Cardiac muscle cell (in vitro differentiated cells and primary cell): ENCODE data around the gene BAZ1B. TPM values are rescaled to one million over a fixed set of nuclear protein-coding genes. Genes with fewer than 3 reads are reported as not detected.

Experiments
- DNase-seq, 2 donors: peaks; one replicate each; pipeline versions ENCODE4 v3.0.0 to v3.0.0-alpha.2; 2010 to 2017; ENCODE audit warnings: low read depth in 1 of 2, low spot score in 1 of 2
- H3K27ac ChIP-seq: fragments of 200-600 bp; sonication (generic); 2 replicates; pipeline ENCODE4 v1.5.1; 2016
- H3K27me3 ChIP-seq: fragments of 200-600 bp; sonication (generic); 2 replicates; pipeline ENCODE4 v1.6.0; 2016; ENCODE audit warnings: control low read depth
- H3K36me3 ChIP-seq: fragments of 200-600 bp; sonication (generic); 2 replicates; pipeline ENCODE4 v1.5.1; 2016; ENCODE audit warnings: control low read depth
- H3K4me1 ChIP-seq: fragments of 200-600 bp; sonication (generic); 2 replicates; pipeline ENCODE4 v1.8.1; 2017; ENCODE audit warnings: low read depth, mild to moderate bottlenecking, mixed run types
- H3K4me3 ChIP-seq: fragments of 200-600 bp; sonication (generic); 2 replicates; pipeline ENCODE4 v1.5.1; 2016; ENCODE audit warnings: mild to moderate bottlenecking
- H3K9me3 ChIP-seq: fragments of 200-600 bp; sonication (generic); 2 replicates; pipeline ENCODE4 v1.5.1; 2017; ENCODE audit warnings: low read depth, mild to moderate bottlenecking, control low read depth
- polyA plus RNA-seq: library from polyadenylated mRNA; unstranded; fragments of >200 nt; fragmentation: Nextera tagmentation; extraction: Ambion mirVana; gene quantifications from 2 replicates; pipeline ENCODE4 v1.2.1, GENCODE V29; 2016
- total RNA-seq: library from RNA; depleted of rRNA; stranded (reverse); fragments of >200 nt; gene quantifications from 2 replicates; pipeline ENCODE4 v1.2.3, GENCODE V29; 2016
- TF ChIP-seq, protein P1 (sequence below): IDR thresholded peaks from 2 replicates; pipeline ENCODE4 v1.5.1; 2012; ENCODE audit warnings: low read depth, mild to moderate bottlenecking, low read length

The BAZ1B gene
- total RNA-seq (35.1 and 42.5 TPM in 2 replicates), polyA plus RNA-seq (18.1 and 19.7 TPM in 2 replicates)

DNA sequence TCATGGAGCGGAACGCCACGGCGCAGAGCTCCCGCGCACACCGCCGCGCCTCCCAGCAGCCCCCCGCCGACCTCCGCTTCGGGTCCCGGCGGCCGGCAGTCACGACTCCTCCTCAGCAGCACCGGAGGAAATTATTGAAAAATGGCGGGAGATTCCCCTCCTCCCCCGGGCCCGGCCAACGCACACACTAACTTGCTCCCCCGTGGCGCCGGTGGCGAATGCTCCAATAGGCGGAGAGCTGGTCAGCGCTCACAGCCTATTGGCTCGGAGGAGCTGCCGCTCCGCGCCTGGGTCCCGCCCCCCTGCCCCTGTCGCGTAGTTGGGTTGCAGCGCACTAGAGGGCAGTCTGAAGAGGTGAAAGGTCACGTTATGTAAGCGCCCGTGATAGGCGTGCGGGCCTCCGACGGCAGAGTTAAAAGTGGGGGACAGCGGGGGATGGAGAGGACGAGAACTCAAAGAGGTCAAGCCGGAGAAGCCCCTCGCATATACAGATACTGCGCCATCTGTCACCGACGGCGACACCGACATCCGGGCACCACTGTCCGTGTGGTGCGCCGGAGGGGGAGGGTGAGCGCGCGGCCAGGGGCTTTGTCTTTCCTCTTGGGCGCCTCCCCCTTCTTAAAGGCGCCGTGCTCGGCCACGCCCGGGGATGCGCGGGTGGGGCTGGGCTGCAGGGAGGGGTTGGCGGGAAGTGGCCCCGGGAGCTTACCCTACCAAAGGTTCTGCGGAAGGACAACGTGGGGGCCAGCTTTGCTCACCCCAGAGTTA lies at the start of gene BAZ1B:
TSS of gene BAZ1B (minus strand) at position 189 of the 768 bp plus-strand sequence. CDS start 360 bp downstream, outside the sequence.
- Histone ChIP-seq H3K27ac (peak within 1 kb of the TSS; percentile 97), H3K4me1 (peaks cover 24% of the 10 kb centered on the region), H3K36me3 (peaks cover 2% of the 10 kb centered on the region), H3K9me3 (no peaks in the 10 kb centered on the region), H3K27me3 (no peaks in the 10 kb centered on the region), H3K4me3 (peak within 1 kb of the TSS; percentile 98)
- TF ChIP-seq, protein P1, sequence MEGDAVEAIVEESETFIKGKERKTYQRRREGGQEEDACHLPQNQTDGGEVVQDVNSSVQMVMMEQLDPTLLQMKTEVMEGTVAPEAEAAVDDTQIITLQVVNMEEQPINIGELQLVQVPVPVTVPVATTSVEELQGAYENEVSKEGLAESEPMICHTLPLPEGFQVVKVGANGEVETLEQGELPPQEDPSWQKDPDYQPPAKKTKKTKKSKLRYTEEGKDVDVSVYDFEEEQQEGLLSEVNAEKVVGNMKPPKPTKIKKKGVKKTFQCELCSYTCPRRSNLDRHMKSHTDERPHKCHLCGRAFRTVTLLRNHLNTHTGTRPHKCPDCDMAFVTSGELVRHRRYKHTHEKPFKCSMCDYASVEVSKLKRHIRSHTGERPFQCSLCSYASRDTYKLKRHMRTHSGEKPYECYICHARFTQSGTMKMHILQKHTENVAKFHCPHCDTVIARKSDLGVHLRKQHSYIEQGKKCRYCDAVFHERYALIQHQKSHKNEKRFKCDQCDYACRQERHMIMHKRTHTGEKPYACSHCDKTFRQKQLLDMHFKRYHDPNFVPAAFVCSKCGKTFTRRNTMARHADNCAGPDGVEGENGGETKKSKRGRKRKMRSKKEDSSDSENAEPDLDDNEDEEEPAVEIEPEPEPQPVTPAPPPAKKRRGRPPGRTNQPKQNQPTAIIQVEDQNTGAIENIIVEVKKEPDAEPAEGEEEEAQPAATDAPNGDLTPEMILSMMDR: no peak
- peak; percentile 98 to 100 for DNase-seq

DNA sequence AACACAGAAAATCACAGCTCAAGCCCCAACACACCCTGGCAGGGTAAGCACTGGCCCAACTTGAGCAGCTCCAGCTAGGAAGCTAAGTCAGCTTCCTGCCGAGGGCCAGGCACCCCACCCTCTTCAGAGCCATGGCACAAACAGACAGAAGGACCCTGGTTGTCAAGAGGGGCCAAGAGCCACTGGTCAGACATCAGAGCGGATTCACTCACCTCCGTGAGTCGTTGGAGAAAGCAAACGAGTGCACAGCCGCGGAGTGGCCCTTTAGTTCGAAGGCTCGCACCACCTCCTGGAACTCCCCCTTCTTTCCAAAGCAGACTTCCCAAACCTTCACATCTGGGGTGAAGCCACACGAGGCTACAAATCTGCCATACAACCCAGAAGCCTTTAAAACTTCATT lies 48.9 kb upstream of the BAZ1B start:
- Histone ChIP-seq H3K27me3 (no peaks in the 10 kb centered on the region), H3K36me3 (peaks cover 44% of the 10 kb centered on the region), H3K27ac (no peak overlapping the region), H3K4me3 (no peak overlapping the region), H3K4me1 (peaks cover 12% of the 10 kb centered on the region), H3K9me3 (no peaks in the 10 kb centered on the region)
- no peak for DNase-seq
- TF ChIP-seq, protein P1: no peak

DNA sequence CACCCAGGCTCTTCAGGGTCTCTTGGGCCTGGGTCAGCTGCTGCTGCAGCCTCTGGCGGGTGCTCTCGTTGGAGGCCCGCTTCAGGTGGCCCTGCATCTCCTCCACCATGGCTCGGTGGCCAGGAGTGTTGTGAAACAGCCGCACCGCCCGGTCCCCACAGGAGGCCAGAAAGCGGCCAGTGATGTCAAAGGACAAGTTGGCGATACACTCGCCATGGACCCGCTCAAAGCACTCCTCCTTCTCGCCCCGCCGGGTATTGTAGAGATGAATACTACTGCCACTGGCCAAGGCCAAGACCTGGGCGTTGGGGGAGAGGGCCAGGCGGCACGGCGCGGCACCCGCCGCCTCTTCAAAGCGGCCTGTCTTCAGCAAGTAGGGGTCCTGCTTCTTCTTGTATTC lies 48.4 kb upstream of the BAZ1B start:
- DNase-seq: no peak

GRCh38 chr7:73569042-73569608 lies 47.0 kb upstream of the BAZ1B start:
- H3K36me3 ChIP-seq: peaks cover 39% of the 10 kb centered on the region
- TF ChIP-seq, protein P1: no peak
- no peaks in the 10 kb centered on the region for H3K9me3 ChIP-seq
- no peaks in the 10 kb centered on the region for H3K27me3 ChIP-seq
- peaks cover 7% of the 10 kb centered on the region for H3K4me1 ChIP-seq
- H3K4me3 ChIP-seq: no peak overlapping the region
- peak overlapping the region; percentile 51 for H3K27ac ChIP-seq
- no peak for DNase-seq

More for the DNA sequence above, 48.4 kb upstream of the BAZ1B start:
- peaks cover 8% of the 10 kb centered on the region for H3K4me1 ChIP-seq
- TF ChIP-seq, protein P1: no peak
- H3K27me3 ChIP-seq: no peaks in the 10 kb centered on the region
- H3K4me3 ChIP-seq: no peak overlapping the region
- H3K27ac ChIP-seq: no peak overlapping the region
- peaks cover 44% of the 10 kb centered on the region for H3K36me3 ChIP-seq
- no peaks in the 10 kb centered on the region for H3K9me3 ChIP-seq

DNA sequence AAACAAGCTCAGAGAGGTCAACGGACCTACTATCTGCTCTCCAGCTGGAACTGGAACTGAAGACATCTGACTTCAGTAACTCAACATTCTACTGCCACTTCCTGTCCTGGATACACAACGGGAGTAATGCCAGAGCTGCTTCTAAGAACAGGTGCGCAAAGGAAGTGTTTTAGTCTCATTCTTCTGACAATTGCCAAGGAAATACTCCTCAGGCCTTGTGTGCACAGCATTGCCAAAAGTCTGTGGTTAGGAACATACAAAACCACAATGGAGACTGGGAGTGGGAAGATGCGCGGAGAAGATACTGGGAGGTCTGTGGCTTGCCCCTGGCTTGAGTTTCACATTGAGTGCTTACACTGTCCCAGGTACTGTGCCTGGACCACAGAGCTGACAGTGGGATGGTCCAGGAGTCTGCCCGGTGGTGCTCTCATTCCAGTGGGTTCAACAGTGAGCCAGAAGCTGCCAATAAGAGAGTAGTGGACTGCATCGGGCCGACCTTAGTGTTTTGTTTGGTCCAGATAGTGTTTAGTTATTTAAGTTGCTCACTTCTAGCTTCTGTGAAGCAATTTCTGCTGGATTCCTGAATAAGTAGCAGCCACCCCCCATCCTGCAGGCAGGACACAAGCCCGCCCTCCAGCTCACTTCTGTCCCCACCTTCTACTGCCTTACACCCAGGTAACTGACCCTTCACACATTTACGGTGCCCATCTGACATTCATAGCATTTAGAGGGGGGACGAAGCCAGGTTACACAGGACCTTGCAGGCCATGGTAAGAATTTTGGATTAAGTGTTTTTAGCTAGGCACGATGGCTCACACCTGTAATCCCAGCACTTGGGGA lies 46.0 kb upstream of the BAZ1B start:
- TF ChIP-seq, protein P1: no peak
- Histone ChIP-seq H3K4me3 (no peak overlapping the region), H3K4me1 (peaks cover 7% of the 10 kb centered on the region), H3K9me3 (no peaks in the 10 kb centered on the region), H3K27me3 (no peaks in the 10 kb centered on the region), H3K27ac (peak overlapping the region; percentile 62), H3K36me3 (peaks cover 29% of the 10 kb centered on the region)
- DNase-seq: peak in 1 of 2 donors; percentile 47
